HEK293T (cell line): ENCODE data around the gene MYCBPAP.

ENCODE experiments used
- CTCF ChIA-PET: fragments of 350-600 bp; formaldehyde crosslinking; extraction: SDS; loops from one replicate; lab custom pipeline; 2021; ENCODE audit warnings: antibody characterized with exemption, inconsistent platforms; lab: Yijun Ruan, JAX
- POLR2A ChIA-PET: fragments of 350-600 bp; formaldehyde crosslinking; extraction: SDS; loops from one replicate; lab custom pipeline; 2020; ENCODE audit warnings: antibody characterized with exemption, inconsistent platforms; lab: Yijun Ruan, JAX
- DNase-seq: peaks from one replicate; pipeline ENCODE4 v3.0.0; 2012; ENCODE audit warnings: mixed read lengths; ENCODE audit errors: extremely low spot score
- ARNT ChIP-seq: fragments of 450-650 bp; IDR thresholded peaks from 2 replicates; pipeline ENCODE4 v1.6.1; 2017; ENCODE audit warnings: mild to moderate bottlenecking
- BHLHE40 ChIP-seq: fragments of 450-650 bp; IDR thresholded peaks from 2 replicates; pipeline ENCODE4 v1.6.1; 2016; ENCODE audit warnings: mild to moderate bottlenecking, moderate library complexity, borderline replicate concordance
- CTBP1 ChIP-seq: fragments of 450-650 bp; IDR thresholded peaks from 2 replicates; pipeline ENCODE4 v1.6.1; 2016; ENCODE audit warnings: borderline replicate concordance
- ELF4 ChIP-seq: fragments of 450-650 bp; IDR thresholded peaks from 2 replicates; pipeline ENCODE4 v1.6.1; 2017; ENCODE audit warnings: antibody characterized with exemption
- FOXA1 ChIP-seq: fragments of 450-650 bp; IDR thresholded peaks from 2 replicates; pipeline ENCODE4 v1.6.1; 2016; ENCODE audit warnings: mild to moderate bottlenecking
- FOXK2 ChIP-seq: fragments of 450-650 bp; IDR thresholded peaks from 2 replicates; pipeline ENCODE4 v1.6.1; 2016; ENCODE audit warnings: mild to moderate bottlenecking
- FOXM1 ChIP-seq: fragments of 450-650 bp; IDR thresholded peaks from 2 replicates; pipeline ENCODE4 v1.6.1; 2017; ENCODE audit warnings: mild to moderate bottlenecking, borderline replicate concordance
- HDGF ChIP-seq: fragments of 450-650 bp; IDR thresholded peaks from 2 replicates; pipeline ENCODE4 v1.6.1; 2017; ENCODE audit warnings: antibody characterized with exemption, borderline replicate concordance
- L3MBTL2 ChIP-seq: fragments of 450-650 bp; conservative IDR thresholded peaks from 2 replicates; pipeline ENCODE4 v1.6.1; 2016; ENCODE audit warnings: mild to moderate bottlenecking
- LEF1 ChIP-seq: fragments of 450-650 bp; IDR thresholded peaks from 2 replicates; pipeline ENCODE4 v1.6.1; 2017; ENCODE audit warnings: mild to moderate bottlenecking, borderline replicate concordance
- NFRKB ChIP-seq: fragments of 450-650 bp; IDR thresholded peaks from 2 replicates; pipeline ENCODE4 v1.6.1; 2016; ENCODE audit warnings: mild to moderate bottlenecking, moderate library complexity
- SP1 ChIP-seq: fragments of 450-650 bp; IDR thresholded peaks from 2 replicates; pipeline ENCODE4 v1.6.1; 2017
- SUZ12 ChIP-seq: fragments of 450-650 bp; IDR thresholded peaks from 2 replicates; pipeline ENCODE4 v1.6.1; 2016; ENCODE audit warnings: mild to moderate bottlenecking
- TARDBP ChIP-seq: fragments of 450-650 bp; IDR thresholded peaks from 2 replicates; pipeline ENCODE4 v1.6.1; 2016
- ZNF384 ChIP-seq: fragments of 450-650 bp; IDR thresholded peaks from 2 replicates; pipeline ENCODE4 v1.6.1; 2016
- TF ChIP-seq, protein P1 (sequence below): fragments of 450-650 bp; IDR thresholded peaks from 2 replicates; pipeline ENCODE4 v1.6.1; 2016

MYCBPAP gene

DNA sequence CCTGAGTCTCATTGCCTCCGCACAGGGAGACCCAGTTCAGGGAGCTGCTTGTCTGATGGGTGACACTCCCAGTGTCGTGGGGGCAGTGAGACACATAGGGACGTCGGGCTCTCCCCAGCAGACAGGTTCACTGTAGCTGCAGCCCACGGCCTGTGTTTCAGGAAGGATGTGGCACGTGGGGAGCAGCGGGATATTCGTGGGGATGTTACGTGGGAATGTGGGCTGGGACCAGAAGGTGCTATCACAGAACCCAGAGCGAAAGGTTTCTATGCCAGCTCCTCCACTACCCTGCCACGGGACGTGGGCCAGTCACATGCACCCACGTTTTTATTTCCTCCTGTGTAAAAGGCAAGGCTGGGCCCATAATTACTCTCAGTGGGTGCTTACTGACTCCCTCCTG is 68.6 kb downstream of the MYCBPAP start:
- TF ChIP-seq ELF4 (no peak), FOXA1 (no peak), LEF1 (no peak)
- no peak for DNase-seq
- POLR2A ChIA-PET = no interaction called here
- CTCF ChIA-PET = interaction anchor here (0.6 kb wide), 1 partner anchor 13 kb away, joined by 3 read pairs; no protein-coding TSS in a partner anchor

DNA sequence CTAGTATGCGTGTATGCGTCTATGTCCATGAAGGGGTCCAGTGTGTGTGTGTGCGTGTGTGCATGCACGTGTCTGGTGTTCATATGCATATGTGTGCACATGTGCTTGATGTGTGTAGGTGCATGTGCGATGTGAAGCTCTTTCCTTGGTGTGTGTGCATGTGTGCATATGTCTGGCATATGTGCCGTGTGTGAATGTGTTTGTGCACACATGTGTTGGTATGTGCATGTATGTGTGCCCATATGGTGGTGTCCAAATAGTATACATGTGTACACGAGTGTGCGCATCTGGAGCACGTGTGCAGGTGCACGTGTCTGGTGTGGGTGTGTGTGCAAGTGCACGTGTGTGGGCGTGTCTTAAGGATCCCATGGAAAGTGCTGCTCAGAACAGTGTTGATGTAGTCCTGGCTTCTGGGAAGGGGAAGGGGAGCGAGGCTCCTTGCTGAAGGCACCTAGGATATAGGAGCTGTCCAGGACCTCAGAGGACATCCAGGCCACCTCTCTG is 69.3 kb downstream of the MYCBPAP start:
- ChIA-PET POLR2A (no interaction called here), CTCF (no interaction called here)
- no peak for TF ChIP-seq SUZ12
- TF ChIP-seq ZNF384 = no peak
- no peak for TF ChIP-seq ARNT
- no peak for TF ChIP-seq NFRKB
- no peak for TF ChIP-seq FOXA1
- no peak for TF ChIP-seq ELF4
- TF ChIP-seq LEF1 = no peak
- no peak for TF ChIP-seq HDGF
- no peak for TF ChIP-seq FOXK2
- TF ChIP-seq L3MBTL2 = no peak
- TF ChIP-seq BHLHE40 = no peak
- TF ChIP-seq FOXM1 = no peak
- TF ChIP-seq TARDBP = no peak
- no peak for TF ChIP-seq CTBP1
- DNase-seq = no peak

DNA sequence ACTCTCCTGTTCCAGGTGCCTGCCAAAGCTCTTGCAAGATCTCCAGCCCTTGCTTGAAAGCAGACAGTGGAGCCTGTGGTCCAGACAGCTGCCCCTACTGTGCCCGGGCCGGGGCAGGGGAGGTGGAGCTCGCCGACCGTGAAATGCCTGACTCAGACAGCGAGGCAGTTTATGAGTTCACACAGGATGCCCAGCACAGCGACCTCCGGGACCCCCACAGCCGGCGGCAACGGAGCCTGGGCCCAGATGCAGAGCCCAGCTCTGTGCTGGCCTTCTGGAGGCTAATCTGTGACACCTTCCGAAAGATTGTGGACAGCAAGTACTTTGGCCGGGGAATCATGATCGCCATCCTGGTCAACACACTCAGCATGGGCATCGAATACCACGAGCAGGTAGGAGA is 69.9 kb downstream of the MYCBPAP start:
- CTCF ChIA-PET = no interaction called here
- POLR2A ChIA-PET = no interaction called here
- no peak for DNase-seq
- TF ChIP-seq NFRKB (no peak), SUZ12 (no peak), BHLHE40 (no peak), ELF4 (no peak), LEF1 (no peak), HDGF (no peak), TARDBP (no peak), SP1 (no peak), FOXK2 (no peak), ARNT (no peak), FOXM1 (no peak), CTBP1 (no peak), FOXA1 (no peak)
- TF ChIP-seq, protein P1, sequence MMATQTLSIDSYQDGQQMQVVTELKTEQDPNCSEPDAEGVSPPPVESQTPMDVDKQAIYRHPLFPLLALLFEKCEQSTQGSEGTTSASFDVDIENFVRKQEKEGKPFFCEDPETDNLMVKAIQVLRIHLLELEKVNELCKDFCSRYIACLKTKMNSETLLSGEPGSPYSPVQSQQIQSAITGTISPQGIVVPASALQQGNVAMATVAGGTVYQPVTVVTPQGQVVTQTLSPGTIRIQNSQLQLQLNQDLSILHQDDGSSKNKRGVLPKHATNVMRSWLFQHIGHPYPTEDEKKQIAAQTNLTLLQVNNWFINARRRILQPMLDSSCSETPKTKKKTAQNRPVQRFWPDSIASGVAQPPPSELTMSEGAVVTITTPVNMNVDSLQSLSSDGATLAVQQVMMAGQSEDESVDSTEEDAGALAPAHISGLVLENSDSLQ = no peak

GRCh38 chr17:50579399-50579798 is 71.2 kb downstream of the MYCBPAP start:
- POLR2A ChIA-PET = interaction anchor here (1.0 kb wide), 1 partner anchor 9 kb away, joined by 3 read pairs; no protein-coding TSS in a partner anchor
- CTCF ChIA-PET = no interaction called here
- no peak for DNase-seq
- TF ChIP-seq NFRKB = no peak
- no peak for TF ChIP-seq FOXA1
- TF ChIP-seq, protein P1 = no peak
- no peak for TF ChIP-seq L3MBTL2
- no peak for TF ChIP-seq TARDBP
- no peak for TF ChIP-seq ZNF384
- no peak for TF ChIP-seq SUZ12
- TF ChIP-seq ELF4 = no peak
- no peak for TF ChIP-seq HDGF
- TF ChIP-seq CTBP1 = no peak
- TF ChIP-seq FOXK2 = no peak
- TF ChIP-seq ARNT = no peak
- no peak for TF ChIP-seq FOXM1
- no peak for TF ChIP-seq BHLHE40
- TF ChIP-seq SP1 = no peak
- no peak for TF ChIP-seq LEF1

- ChIA-PET CTCF (no interaction called here), POLR2A (no interaction called here)
- no peak for DNase-seq
- TF ChIP-seq ELF4 (no peak), CTBP1 (no peak), SUZ12 (no peak), FOXK2 (no peak)
Observed at GRCh38 chr17:50580646-50581045, 72.4 kb downstream of the MYCBPAP start.
